GM18951 (cell line): Measurements from ENCODE around the gene TGIF2.

Source experiments
- POLR2A ChIP-seq: IDR thresholded peaks from 4 replicates; pipeline ENCODE4 v1.6.1; 2011; ENCODE audit warnings: mild to moderate bottlenecking; ENCODE audit not compliant: insufficient read length, insufficient read depth; ENCODE audit errors: extremely low read depth
- in situ Hi-C: fragments of 300-500 bp; cut with MboI; formaldehyde crosslinking; loops from one replicate; pipeline ENCODE4 v1.12.0; 2022; ENCODE audit warnings: low sequenced_read_pairs, mixed read lengths, inconsistent platforms; ENCODE audit not compliant: unreplicated experiment

Gene TGIF2

GRCh38 chr20:36573103-36573797 lies at the start of gene TGIF2:
Gene TGIF2 (plus strand): TSS chr20:36573597. CDS start chr20:36578775, 5,178 bp downstream.
- in situ Hi-C loops, result no loop called here
- TF ChIP-seq POLR2A, result peak; percentile 83

- TF ChIP-seq POLR2A, result no peak
- in situ Hi-C loops, result no loop called here
Measured at GRCh38 chr20:36525620-36526365, 47.6 kb upstream of the TGIF2 start.

- no peak for TF ChIP-seq POLR2A
- in situ Hi-C loops, result no loop called here
Measured at GRCh38 chr20:36526521-36527011, 46.8 kb upstream of the TGIF2 start.

DNA sequence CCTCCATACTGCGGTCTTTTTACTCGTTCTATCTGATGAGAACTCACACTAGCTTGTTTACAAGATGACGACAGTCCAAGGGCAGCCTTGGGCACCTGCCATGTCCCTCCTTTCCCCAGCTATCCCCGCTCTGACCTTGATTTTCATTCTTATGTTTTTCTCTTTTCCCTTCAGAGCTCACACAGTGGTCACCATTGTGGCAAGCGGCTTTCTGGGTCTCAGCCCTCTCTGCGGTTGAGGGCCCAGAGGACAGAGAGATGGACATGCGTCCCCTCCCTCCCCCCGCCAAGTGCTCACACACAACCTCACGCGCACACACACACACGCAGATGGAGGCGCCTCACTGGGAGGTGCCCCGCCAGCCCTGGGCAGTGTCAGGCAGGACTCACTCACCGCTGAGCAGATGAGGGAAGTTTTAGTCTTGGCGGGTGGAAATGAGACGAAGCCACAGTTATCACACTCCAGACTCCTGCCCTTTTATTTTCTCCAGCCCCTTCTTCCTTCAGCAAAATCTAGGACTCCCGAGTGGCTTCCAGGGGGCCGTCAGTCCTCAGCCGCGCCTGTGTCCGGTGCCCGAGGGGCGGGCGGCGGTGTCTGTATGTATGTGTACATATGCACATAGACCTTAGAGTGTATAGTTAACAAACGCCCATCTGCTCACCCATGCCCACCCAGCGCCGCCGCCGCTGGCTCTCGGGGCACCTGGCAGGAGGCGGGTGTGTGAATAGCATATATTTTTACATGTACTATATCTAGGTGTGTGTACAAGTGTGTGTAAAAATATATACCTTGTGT lies 45.9 kb upstream of the TGIF2 start:
- in situ Hi-C loops, result no loop called here
- TF ChIP-seq POLR2A, result no peak

- in situ Hi-C loops, result no loop called here
- no peak for TF ChIP-seq POLR2A
Measured at GRCh38 chr20:36528176-36528874, 45.1 kb upstream of the TGIF2 start.

DNA sequence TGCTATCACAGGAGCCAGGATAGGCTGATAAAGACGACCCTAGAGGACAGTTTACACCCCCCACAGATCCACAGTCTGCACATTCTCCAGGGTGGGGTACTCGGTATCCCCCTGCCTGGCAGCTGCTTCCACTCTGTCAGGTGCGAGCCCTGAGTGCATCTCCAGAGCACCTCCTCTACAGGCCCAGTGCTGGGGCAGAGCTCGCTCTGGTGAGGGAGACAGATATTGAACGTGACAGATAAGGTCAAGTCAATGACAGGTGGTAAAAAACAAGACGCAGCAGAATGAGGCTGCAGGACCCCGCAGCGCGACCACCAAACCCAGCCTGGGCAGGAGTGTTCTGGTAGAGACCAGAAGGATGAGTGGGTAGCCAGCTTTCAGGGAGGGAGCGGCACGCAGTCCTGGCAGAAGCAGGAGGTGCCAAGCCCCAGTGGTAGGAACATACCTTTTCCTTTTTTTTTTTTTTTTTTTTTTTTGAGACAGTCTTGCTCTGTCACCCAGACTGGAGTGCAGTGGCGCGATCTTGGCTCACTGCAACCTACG lies 44.5 kb upstream of the TGIF2 start:
- no peak for TF ChIP-seq POLR2A
- in situ Hi-C loops, result no loop called here

- no peak for TF ChIP-seq POLR2A
- in situ Hi-C loops, result no loop called here
Measured at GRCh38 chr20:36532388-36532787, 41.0 kb upstream of the TGIF2 start.

DNA sequence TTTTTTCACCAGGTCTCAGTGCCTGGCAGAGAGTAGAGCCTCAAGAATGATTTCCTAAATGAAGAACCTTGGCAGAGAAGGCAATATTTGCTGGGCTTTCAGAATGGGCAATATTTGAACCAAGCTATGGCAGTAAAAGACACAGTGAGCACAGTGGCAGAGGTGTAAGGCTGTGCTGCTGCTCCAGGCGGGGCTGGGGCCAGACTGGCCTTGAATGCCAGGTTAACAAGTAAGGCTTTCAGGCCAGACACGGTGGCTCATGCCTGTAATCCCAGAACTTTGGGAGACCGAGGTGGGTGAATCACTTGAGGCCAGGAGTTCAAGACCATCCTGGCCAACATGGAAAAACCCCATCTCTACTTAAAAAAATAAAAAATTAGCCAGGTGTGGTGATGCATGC lies 40.6 kb upstream of the TGIF2 start:
- in situ Hi-C loops, result no loop called here
- TF ChIP-seq POLR2A, result no peak

DNA sequence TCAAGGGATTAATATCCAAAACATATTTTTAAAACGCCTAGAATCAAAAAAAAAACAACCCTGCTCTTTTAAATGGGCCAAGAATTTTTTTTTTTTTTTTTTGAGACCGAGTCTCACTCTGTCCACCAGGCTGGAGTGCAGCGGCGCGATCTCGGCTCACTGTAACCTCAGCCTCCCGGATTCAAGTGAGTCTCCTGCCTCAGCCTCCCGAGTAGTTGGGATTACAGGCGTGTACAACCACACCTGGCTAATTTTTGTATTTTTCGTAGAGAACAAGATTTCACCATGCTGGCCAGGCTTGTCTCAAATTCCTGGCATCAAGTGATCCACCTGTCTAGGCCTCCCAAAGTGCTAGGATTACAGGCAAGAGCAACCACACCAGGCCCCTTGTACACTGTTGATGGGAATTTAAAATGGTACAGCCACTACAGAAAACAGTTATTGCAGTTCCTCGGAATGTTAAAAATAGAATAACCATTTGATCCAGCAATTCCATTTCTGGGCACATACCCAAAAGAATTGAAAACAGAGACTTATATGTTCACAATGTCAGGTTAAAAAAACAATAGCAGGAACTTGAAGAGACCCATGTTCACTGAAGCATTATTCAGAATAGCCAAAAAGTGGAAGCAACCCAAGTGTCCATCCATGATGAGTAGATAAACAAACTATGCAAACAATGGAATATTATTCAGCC lies 35.2 kb upstream of the TGIF2 start:
- in situ Hi-C loops, result no loop called here
- no peak for TF ChIP-seq POLR2A

GRCh38 chr20:36540551-36541211 lies 32.7 kb upstream of the TGIF2 start:
- in situ Hi-C loops, result no loop called here
- no peak for TF ChIP-seq POLR2A

GRCh38 chr20:36541227-36541767 lies 32.1 kb upstream of the TGIF2 start, which contains the start of gene MYL9:
Gene MYL9 (plus strand): TSS chr20:36541519. CDS start chr20:36544885, 3,366 bp downstream.
- in situ Hi-C loops, result no loop called here
- no peak for TF ChIP-seq POLR2A
